B cell (primary cell): ENCODE data around the gene WDR62. TPM values are rescaled to one million over a fixed set of nuclear protein-coding genes. Genes with fewer than 3 reads are reported as not detected.

Source experiments
- ATAC-seq: fragments of 200-7000 bp; cut with Tn5 transposase; one replicate; pipeline ENCODE4 v1.10.0; 2021; ENCODE audit warnings: low read depth, mild to moderate bottlenecking, moderate number of reproducible peaks, moderate library complexity
- CTCF ChIA-PET: fragments of 350-600 bp; sonication (Branson Sonifier 250); formaldehyde crosslinking; loops from one replicate; lab custom pipeline; 2021; ENCODE audit warnings: antibody characterized with exemption, inconsistent platforms; lab: Charles Lee
- POLR2A ChIA-PET: fragments of 350-600 bp; sonication (Branson Sonifier 250); formaldehyde crosslinking; loops from one replicate; lab custom pipeline; 2021; ENCODE audit warnings: antibody characterized with exemption; lab: Charles Lee
- DNase-seq: peaks from one replicate; pipeline ENCODE4 v3.0.0; 2013
- H2AFZ ChIP-seq: 2 replicates; pipeline ENCODE4 v1.6.1; 2012; ENCODE audit warnings: mild to moderate bottlenecking, low read depth, low read length; ENCODE audit not compliant: insufficient read depth, poor library complexity, severe bottlenecking
- H3K27ac ChIP-seq, 2 donors: 1 replicate in 1 of 2; 2 replicates in 1 of 2; pipeline ENCODE4 v1.5.1; 2012 to 2013; ENCODE audit warnings: low read length in 2 of 2, mild to moderate bottlenecking in 2 of 2, moderate library complexity in 1 of 2
- H3K27me3 ChIP-seq, 4 experiments: fragments of 200-600 bp in 1 of 4; sonication (generic) in 1 of 4; replicated peaks in 1 of 4; 1 replicate in 2 of 4; 2 replicates in 2 of 4; pipeline versions ENCODE4 v1.6.1 to v1.7.0; 2013 to 2016; ENCODE audit warnings: low read length in 3 of 4, mild to moderate bottlenecking in 2 of 4, mixed read lengths in 1 of 4, moderate library complexity in 1 of 4; ENCODE audit not compliant: insufficient read depth in 4 of 4, control insufficient read depth in 3 of 4; ENCODE audit errors: control extremely low read depth in 1 of 4
- H3K36me3 ChIP-seq, 2 experiments: replicated peaks in 1 of 2; 1 replicate in 1 of 2; 2 replicates in 1 of 2; pipeline versions ENCODE4 v1.6.1 to v1.7.1; 2013; ENCODE audit warnings: low read length in 1 of 2; ENCODE audit not compliant: insufficient read depth in 2 of 2, control insufficient read depth in 1 of 2; ENCODE audit errors: control extremely low read depth in 1 of 2, extremely low read depth in 1 of 2
- H3K4me1 ChIP-seq, 2 donors: fragments of 200-600 bp in 1 of 2; sonication (generic) in 1 of 2; 1 replicate in 1 of 2; 2 replicates in 1 of 2; pipeline versions ENCODE4 v1.5.1 to v1.6.1; 2013 to 2017; ENCODE audit warnings: low read length in 2 of 2; ENCODE audit not compliant: control insufficient read depth in 2 of 2, insufficient read depth in 2 of 2
- H3K4me2 ChIP-seq: replicated peaks from 2 replicates; pipeline ENCODE3; 2012; ENCODE audit warnings: mild to moderate bottlenecking, low read depth, low read length; ENCODE audit not compliant: poor library complexity, severe bottlenecking
- H3K4me3 ChIP-seq, 5 experiments: fragments of 200-600 bp in 1 of 5; sonication (generic) in 1 of 5; 1 replicate in 3 of 5; 2 replicates in 2 of 5; pipeline versions ENCODE4 v1.5.1 to v1.7.0; 2011 to 2016; ENCODE audit warnings: low read length in 4 of 5, mild to moderate bottlenecking in 4 of 5, low read depth in 2 of 5, control low read depth in 1 of 5, moderate library complexity in 1 of 5; ENCODE audit not compliant: insufficient read depth in 1 of 5; ENCODE audit errors: control extremely low read depth in 1 of 5, extremely low read depth in 1 of 5
- H3K79me2 ChIP-seq: fragments of 200-600 bp; sonication (generic); one replicate; pipeline ENCODE4 v1.6.0; 2016; ENCODE audit warnings: low read length; ENCODE audit not compliant: control insufficient read depth, insufficient read depth
- H3K9ac ChIP-seq: fragments of 200-600 bp; sonication (generic); 2 replicates; pipeline ENCODE4 v1.6.1; 2017; ENCODE audit warnings: mild to moderate bottlenecking, low read length, moderate library complexity
- H3K9me3 ChIP-seq, 3 donors: one replicate each; pipeline versions ENCODE4 v1.6.1 to v1.7.1; 2013; ENCODE audit warnings: low read length in 2 of 3; ENCODE audit not compliant: control insufficient read depth in 2 of 3, insufficient read depth in 1 of 3; ENCODE audit errors: control extremely low read depth in 1 of 3
- H4K20me1 ChIP-seq: 2 replicates; pipeline ENCODE4 v1.6.0; 2012; ENCODE audit warnings: mild to moderate bottlenecking, low read length; ENCODE audit not compliant: insufficient read depth, control insufficient read depth, poor library complexity, severe bottlenecking
- H3K27ac Mint-ChIP-seq: one replicate; pipeline ENCODE4 v1.8.0; 2021; ENCODE audit warnings: mixed read lengths
- H3K27me3 Mint-ChIP-seq: one replicate; pipeline ENCODE4 v1.8.0; 2021; ENCODE audit warnings: mixed read lengths
- H3K4me1 Mint-ChIP-seq: one replicate; pipeline ENCODE4 v1.8.0; 2021; ENCODE audit warnings: mixed read lengths
- H3K4me3 Mint-ChIP-seq: one replicate; pipeline ENCODE4 v1.8.0; 2021; ENCODE audit warnings: mixed read lengths
- H3K9me3 Mint-ChIP-seq: one replicate; pipeline ENCODE4 v1.8.0; 2022; ENCODE audit warnings: mixed read lengths; ENCODE audit not compliant: insufficient read depth
- CTCF ChIP-seq: fragments of 200-600 bp; IDR thresholded peaks from one replicate; pipeline ENCODE4 v1.8.0; 2022; ENCODE audit warnings: antibody characterized with exemption, mild to moderate bottlenecking
- EZH2 ChIP-seq: IDR thresholded peaks from 2 replicates; pipeline ENCODE4 v1.6.1; 2012; ENCODE audit warnings: borderline replicate concordance, low read depth, mild to moderate bottlenecking, moderate library complexity, low read length; ENCODE audit not compliant: insufficient read depth, poor library complexity, severe bottlenecking
- WGBS: methylation state at CpG from one replicate; pipeline ENCODE4 v1.1.5; 2013; ENCODE audit warnings: missing lambda C conversion rate; ENCODE audit not compliant: insufficient coverage; 5-methylcytosine and 5-hydroxymethylcytosine counted together
- intact Hi-C: fragments of 100-400 bp; cut with micrococcal nuclease; formaldehyde crosslinking; loops from one replicate; pipeline ENCODE4 v1.10.0; 2022
- polyA plus RNA-seq: library from polyadenylated mRNA; depleted of rRNA; stranded (reverse); fragments of >200 nt; gene quantifications from 2 replicates; pipeline ENCODE4 v1.2.3, GENCODE V29; 2012
- total RNA-seq, 2 donors: library from RNA; stranded (reverse); fragments of 120-200 nt in 1 of 2; gene quantifications; 1 replicate in 1 of 2; 2 replicates in 1 of 2; pipeline versions ENCODE4 v1.2.3 to v1.2.4, GENCODE V29; 2013 to 2022

WDR62 gene
- total and polyA plus RNA-seq, 2 donors (not counting 1 experiment from before 2014, with no cell fraction given) = 1.8 to 1.9 TPM

- no peak overlapping the region for H3K9ac ChIP-seq
- Mint-ChIP-seq H3K27me3 (no peaks in the 10 kb centered on the region), H3K9me3 (no peaks in the 10 kb centered on the region), H3K4me1 (peaks cover 18% of the 10 kb centered on the region), H3K4me3 (peak overlapping the region; percentile 40), H3K27ac (no peak overlapping the region)
- no peaks in the 10 kb centered on the region for H3K79me2 ChIP-seq
- POLR2A ChIA-PET = no interaction called here
- TF ChIP-seq EZH2 = no peak
- no peaks in the 10 kb centered on the region for H3K9me3 ChIP-seq
- no peaks in the 10 kb centered on the region for H3K36me3 ChIP-seq
- H3K4me3 ChIP-seq = no peak overlapping the region
- H2AFZ ChIP-seq = no peak overlapping the region
- ATAC-seq (no peak), DNase-seq (no peak)
- H3K27ac ChIP-seq = no peak overlapping the region
- peaks cover 9 to 18% of the 10 kb centered on the region in 2 donors for H3K4me1 ChIP-seq
- H3K4me2 ChIP-seq = no peak overlapping the region
- WGBS = 62% methylated on average over 3 of the region's 3 CpGs
- intact Hi-C loops = loop anchor here (5.0 to 10.0 kb wide), 2 partner anchors 124 to 169 kb away; no protein-coding TSS in a partner anchor
- no peaks in the 10 kb centered on the region for H3K27me3 ChIP-seq
- no peaks in the 10 kb centered on the region for H4K20me1 ChIP-seq
- CTCF ChIA-PET = no interaction called here
Observed at GRCh38 chr19:36051236-36051635, 3.5 kb upstream of the WDR62 start.

DNA sequence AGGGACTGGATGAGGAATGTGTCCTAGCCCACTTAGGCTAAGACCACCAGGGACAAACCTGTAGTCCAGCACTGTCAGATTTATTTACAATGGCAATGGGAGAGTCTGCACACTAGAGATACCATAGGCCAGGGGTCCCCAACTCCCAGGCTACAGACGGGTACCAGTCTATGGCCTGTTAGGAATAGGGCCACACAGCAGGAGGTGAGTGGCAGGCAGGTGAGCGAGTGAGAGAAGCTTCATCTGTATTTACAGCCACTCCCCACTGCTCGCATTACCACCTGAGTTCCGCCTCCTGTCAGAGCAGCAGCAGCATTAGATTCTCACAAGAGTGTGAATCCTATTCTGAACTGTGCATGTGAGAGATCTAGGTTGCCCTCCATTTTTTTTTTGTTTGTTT lies 3.1 kb upstream of the WDR62 start:
- POLR2A ChIA-PET = no interaction called here
- no peak overlapping the region for H3K9ac ChIP-seq
- no peaks in the 10 kb centered on the region for H3K27me3 ChIP-seq
- Mint-ChIP-seq H3K9me3 (no peaks in the 10 kb centered on the region), H3K27me3 (no peaks in the 10 kb centered on the region), H3K4me1 (peaks cover 18% of the 10 kb centered on the region), H3K4me3 (peak overlapping the region; percentile 40), H3K27ac (no peak overlapping the region)
- H3K36me3 ChIP-seq = no peaks in the 10 kb centered on the region
- ATAC-seq = no peak
- no peak for DNase-seq
- CTCF ChIA-PET = interaction anchor here (1.2 kb wide), 1 partner anchor 93 kb away, joined by 3 read pairs; no protein-coding TSS in a partner anchor
- H2AFZ ChIP-seq = no peak overlapping the region
- H4K20me1 ChIP-seq = no peaks in the 10 kb centered on the region
- H3K4me2 ChIP-seq = no peak overlapping the region
- 100% methylated on average over 1 of the region's 4 CpGs for WGBS
- H3K4me1 ChIP-seq = peaks cover 9 to 18% of the 10 kb centered on the region in 2 donors
- H3K4me3 ChIP-seq = no peak overlapping the region
- intact Hi-C loops = loop anchor here (5.0 to 10.0 kb wide), 2 partner anchors 123 to 169 kb away; no protein-coding TSS in a partner anchor
- no peak for TF ChIP-seq EZH2
- TF ChIP-seq CTCF = no peak
- no peaks in the 10 kb centered on the region for H3K9me3 ChIP-seq
- no peak overlapping the region for H3K27ac ChIP-seq
- H3K79me2 ChIP-seq = peaks cover under 1% of the 10 kb centered on the region
